HK-2 (cell line): Measurements from ENCODE around the gene STX1A.
"Not testable (repeated sequence)": the region's sequence is repeated elsewhere in the genome, so short reads cannot be mapped to it uniquely, and the experiment has no call there.

Experiments
- DNase-seq: peaks from one replicate; pipeline ENCODE4 v3.0.0-alpha.2; 2018; ENCODE audit not compliant: unreplicated experiment

Gene STX1A

GRCh38 chr7:73683056-73683787, 36.2 kb downstream of the STX1A start, which contains the start of the genes BUD23 and DNAJC30:
Gene BUD23, plus strand, starts transcription at chr7:73683597. Its CDS starts 29 bp downstream, at chr7:73683626.
Gene DNAJC30, minus strand, starts transcription at chr7:73683453. Its CDS starts 30 bp downstream, at chr7:73683423.
- DNase-seq, result peak; percentile 99

- DNase-seq, result no peak
These were observed 36.8 kb downstream of the STX1A start for GRCh38 chr7:73682745-73683055.

- no peak for DNase-seq
These were observed 38.4 kb downstream of the STX1A start for GRCh38 chr7:73681031-73681430.

- DNase-seq, result no peak
These were observed 39.0 kb downstream of the STX1A start for GRCh38 chr7:73680501-73680900.

GRCh38 chr7:73679709-73680108, 39.8 kb downstream of the STX1A start:
- no peak for DNase-seq

- no peak for DNase-seq
These were observed 40.6 kb downstream of the STX1A start for GRCh38 chr7:73678862-73679261.

- not testable (repeated sequence) for DNase-seq
These were observed 43.4 kb downstream of the STX1A start for GRCh38 chr7:73676062-73676461.

- DNase-seq, result no peak
These were observed 44.9 kb downstream of the STX1A start for GRCh38 chr7:73674468-73675124.

- DNase-seq, result no peak
These were observed 47.5 kb downstream of the STX1A start for GRCh38 chr7:73671857-73672445.

GRCh38 chr7:73671322-73671661, 48.2 kb downstream of the STX1A start:
- DNase-seq, result no peak

GRCh38 chr7:73669858-73670385, 49.5 kb downstream of the STX1A start:
- DNase-seq, result no peak

- DNase-seq, result no peak
These were observed 50.2 kb downstream of the STX1A start for GRCh38 chr7:73669288-73669701.

- no peak for DNase-seq
These were observed 50.6 kb downstream of the STX1A start for GRCh38 chr7:73668886-73669230.

- peak; percentile 10 for DNase-seq
These were observed 51.2 kb downstream of the STX1A start for GRCh38 chr7:73668103-73668885.

- peak; percentile 89 for DNase-seq
These were observed 51.9 kb downstream of the STX1A start, which contains the start of gene VPS37D for GRCh38 chr7:73667344-73668102. Gene VPS37D, plus strand, starts transcription at chr7:73667831. Its CDS starts 128 bp downstream, at chr7:73667959.

- no peak for DNase-seq
These were observed 56.4 kb downstream of the STX1A start for GRCh38 chr7:73663033-73663432.

- DNase-seq, result not testable (repeated sequence)
These were observed 58.9 kb downstream of the STX1A start for GRCh38 chr7:73660594-73660993.

- no peak for DNase-seq
These were observed 59.5 kb downstream of the STX1A start for GRCh38 chr7:73659983-73660382.

- not testable (repeated sequence) for DNase-seq
These were observed 64.2 kb downstream of the STX1A start for GRCh38 chr7:73655309-73655708.

GRCh38 chr7:73652541-73652949, 66.9 kb downstream of the STX1A start:
- DNase-seq, result peak; percentile 64

- no peak for DNase-seq
These were observed 68.9 kb downstream of the STX1A start for GRCh38 chr7:73650524-73650923.
